Esophagus squamous epithelium (tissue), 5 donors: ENCODE measurements around the gene NPHP1. TPM values are rescaled to one million over a fixed set of nuclear protein-coding genes. Genes with fewer than 3 reads are reported as not detected.
"Not testable (repeated sequence)": the region's sequence is repeated elsewhere in the genome, so short reads cannot be mapped to it uniquely, and the experiment has no call there.

Experiments
- DNase-seq: peaks from one replicate; lab custom pipeline; 2025; lab: John Stamatoyannopoulos, UW
- H3K27ac ChIP-seq, 4 donors: fragments of 200-600 bp; sonication (generic); one replicate each; pipeline ENCODE4 v1.5.1; 2016 to 2019; ENCODE audit warnings: mild to moderate bottlenecking in 1 of 4
- H3K27me3 ChIP-seq, 4 donors: fragments of 200-600 bp; sonication (generic); 1 replicate in 3 of 4; 2 replicates in 1 of 4; pipeline versions ENCODE4 v1.5.1 to v1.6.0; 2017 to 2021; ENCODE audit warnings: antibody characterized with exemption in 1 of 4
- H3K36me3 ChIP-seq, 3 donors: fragments of 200-600 bp; sonication (generic); one replicate each; pipeline ENCODE4 v1.5.1; 2016 to 2019
- H3K4me1 ChIP-seq, 3 donors: fragments of 200-600 bp; sonication (generic); one replicate each; pipeline ENCODE4 v1.5.1; 2017 to 2019
- H3K4me3 ChIP-seq, 4 donors: fragments of 200-600 bp; sonication (generic); 1 replicate in 3 of 4; 2 replicates in 1 of 4; pipeline ENCODE4 v1.5.1; 2016 to 2019; ENCODE audit warnings: mild to moderate bottlenecking in 2 of 4, moderate library complexity in 1 of 4
- H3K9me3 ChIP-seq, 3 donors: fragments of 200-600 bp; sonication (generic); one replicate each; pipeline ENCODE4 v1.5.1; 2016 to 2019
- POLR2A ChIP-seq, 4 donors: fragments of 450-650 bp; IDR thresholded peaks; one replicate each; pipeline ENCODE4 v1.6.1; 2017; ENCODE audit warnings: antibody characterized with exemption in 4 of 4, mild to moderate bottlenecking in 4 of 4, moderate library complexity in 3 of 4
- whole genome bisulfite sequencing, 2 donors: methylation state at CpG; one replicate each; pipeline ENCODE4 v1.1.5; 2018; 5-methylcytosine and 5-hydroxymethylcytosine counted together
- intact Hi-C: fragments of 100-400 bp; cut with DNase I; formaldehyde crosslinking; loops from one replicate; pipeline ENCODE4 v1.15.0; 2022
- total RNA-seq, 4 donors: library from RNA; depleted of rRNA; stranded (reverse); fragments of >200 nt; gene quantifications; one replicate each; pipeline ENCODE4 v1.1.0, GENCODE V29; 2016
- TF ChIP-seq, protein P1 (sequence below), 6 experiments: fragments of 450-650 bp in 4 of 6; fragments of 200-600 bp in 2 of 6; sonication (generic) in 2 of 6; IDR thresholded peaks; one replicate each; pipeline ENCODE4 v1.5.1; 2016 to 2019; ENCODE audit warnings: antibody characterized with exemption in 6 of 6, mild to moderate bottlenecking in 4 of 6, moderate library complexity in 4 of 6
- donor health status: DM: yes; HTN: yes; CAD: no.

The NPHP1 gene
- total RNA-seq, 4 donors from 2014 or later = 0.57 to 3.8 (median 1.5) TPM

DNA sequence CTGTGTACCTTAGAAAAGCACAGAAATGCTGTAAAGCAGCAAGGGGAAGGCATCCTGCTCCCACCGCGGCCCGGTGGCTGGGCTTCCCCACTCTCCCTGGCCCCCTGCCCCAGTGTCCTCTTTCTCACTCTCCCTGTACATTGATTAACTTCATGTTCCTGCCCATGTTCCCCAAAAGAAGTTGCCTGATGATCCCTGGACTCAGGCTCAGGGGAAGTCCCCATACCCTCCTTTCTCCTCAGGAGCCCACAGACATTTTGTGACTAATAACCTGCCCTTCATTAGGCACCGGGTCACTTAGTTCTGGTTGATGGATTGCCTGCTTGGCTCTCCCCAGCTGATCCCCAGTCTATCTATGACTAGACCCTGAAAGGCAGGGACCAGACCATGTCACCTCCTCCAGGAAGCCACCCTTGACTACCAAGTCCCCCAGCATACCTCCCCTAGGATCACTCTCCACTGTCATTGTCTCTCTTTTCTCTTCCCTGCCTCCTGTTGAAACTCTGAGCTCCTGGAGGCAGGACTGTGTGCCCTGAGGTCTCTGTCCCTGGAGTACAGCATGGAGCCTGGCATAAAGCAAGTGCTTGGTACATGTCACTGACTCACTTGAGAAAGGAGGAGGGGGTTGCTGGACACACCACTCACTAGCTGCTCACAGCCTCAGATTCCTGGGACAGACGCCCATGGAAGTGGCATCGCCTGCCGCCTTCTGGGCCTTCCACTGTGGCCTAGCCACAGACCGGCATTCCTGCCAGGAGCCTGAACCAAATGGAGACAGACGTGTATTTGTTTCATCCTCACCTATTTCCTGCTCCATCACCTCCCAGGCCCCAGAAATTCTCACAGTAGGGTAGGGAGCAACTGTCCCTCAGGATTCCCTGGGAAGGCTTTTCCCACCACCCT lies 102.7 kb downstream of the NPHP1 start:
- 42 to 54% methylated on average over 8 to 9 of the region's 9 CpGs for WGBS, 2 donors
- no peak for DNase-seq
- Histone ChIP-seq H3K9me3 (no peaks in the 10 kb centered on the region), H3K4me1 (peaks cover 74 to 99% (median 75%) of the 10 kb centered on the region in 3 donors), H3K4me3 (peak overlapping the region in 2 of 4 donors; percentile 21 to 31), H3K36me3 (peaks cover 0 to 5% (median 0%) of the 10 kb centered on the region in 3 donors), H3K27me3 (no peaks in the 10 kb centered on the region), H3K27ac (peak overlapping the region; percentile 86 to 97 (median 94))
- TF ChIP-seq, protein P1, sequence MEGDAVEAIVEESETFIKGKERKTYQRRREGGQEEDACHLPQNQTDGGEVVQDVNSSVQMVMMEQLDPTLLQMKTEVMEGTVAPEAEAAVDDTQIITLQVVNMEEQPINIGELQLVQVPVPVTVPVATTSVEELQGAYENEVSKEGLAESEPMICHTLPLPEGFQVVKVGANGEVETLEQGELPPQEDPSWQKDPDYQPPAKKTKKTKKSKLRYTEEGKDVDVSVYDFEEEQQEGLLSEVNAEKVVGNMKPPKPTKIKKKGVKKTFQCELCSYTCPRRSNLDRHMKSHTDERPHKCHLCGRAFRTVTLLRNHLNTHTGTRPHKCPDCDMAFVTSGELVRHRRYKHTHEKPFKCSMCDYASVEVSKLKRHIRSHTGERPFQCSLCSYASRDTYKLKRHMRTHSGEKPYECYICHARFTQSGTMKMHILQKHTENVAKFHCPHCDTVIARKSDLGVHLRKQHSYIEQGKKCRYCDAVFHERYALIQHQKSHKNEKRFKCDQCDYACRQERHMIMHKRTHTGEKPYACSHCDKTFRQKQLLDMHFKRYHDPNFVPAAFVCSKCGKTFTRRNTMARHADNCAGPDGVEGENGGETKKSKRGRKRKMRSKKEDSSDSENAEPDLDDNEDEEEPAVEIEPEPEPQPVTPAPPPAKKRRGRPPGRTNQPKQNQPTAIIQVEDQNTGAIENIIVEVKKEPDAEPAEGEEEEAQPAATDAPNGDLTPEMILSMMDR (IDR thresholded peaks at IDR 0.05) = no peak
- no peak for TF ChIP-seq POLR2A (IDR thresholded peaks at IDR 0.05)
- intact Hi-C loops = no loop called here

DNA sequence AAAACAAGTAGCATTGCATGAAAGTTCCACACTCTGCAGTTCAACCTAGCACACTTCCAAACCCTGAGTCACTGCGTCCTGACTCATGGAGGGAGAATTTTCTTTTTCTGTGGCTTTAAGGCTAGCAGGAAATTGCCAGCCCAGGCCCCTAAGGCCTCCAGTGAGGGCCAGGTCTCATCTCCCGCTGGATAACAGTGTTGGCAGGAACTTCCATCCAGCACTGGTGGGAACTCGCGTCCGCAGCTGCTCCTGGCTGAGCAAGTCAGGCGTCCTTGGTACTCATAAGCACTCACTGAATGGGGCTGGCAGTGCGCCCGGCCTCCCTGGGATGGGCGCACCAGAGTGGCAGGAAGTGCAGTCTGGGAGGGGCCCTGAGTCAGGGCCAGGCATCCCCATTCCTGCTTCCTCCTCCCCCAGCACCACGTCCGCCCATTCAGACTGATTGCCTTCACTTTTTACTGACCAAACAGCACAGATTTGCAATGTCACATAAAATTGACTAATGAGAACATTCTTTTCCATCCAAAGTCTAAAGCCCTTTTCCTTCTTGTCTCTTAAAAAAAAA lies 103.5 kb downstream of the NPHP1 start:
- 1 to 7% methylated on average over 3 to 11 of the region's 11 CpGs for WGBS, 2 donors
- Histone ChIP-seq H3K36me3 (peaks cover 0 to 5% (median 0%) of the 10 kb centered on the region in 3 donors), H3K4me1 (peaks cover 67 to 98% (median 68%) of the 10 kb centered on the region in 3 donors), H3K27me3 (no peaks in the 10 kb centered on the region), H3K27ac (peak overlapping the region; percentile 86 to 97 (median 94)), H3K9me3 (no peaks in the 10 kb centered on the region), H3K4me3 (peak overlapping the region in 2 of 4 donors; percentile 21 to 31)
- DNase-seq = peak; percentile 73
- intact Hi-C loops = no loop called here
- TF ChIP-seq, protein P1 (IDR thresholded peaks at IDR 0.05) = no peak
- no peak for TF ChIP-seq POLR2A (IDR thresholded peaks at IDR 0.05)

DNA sequence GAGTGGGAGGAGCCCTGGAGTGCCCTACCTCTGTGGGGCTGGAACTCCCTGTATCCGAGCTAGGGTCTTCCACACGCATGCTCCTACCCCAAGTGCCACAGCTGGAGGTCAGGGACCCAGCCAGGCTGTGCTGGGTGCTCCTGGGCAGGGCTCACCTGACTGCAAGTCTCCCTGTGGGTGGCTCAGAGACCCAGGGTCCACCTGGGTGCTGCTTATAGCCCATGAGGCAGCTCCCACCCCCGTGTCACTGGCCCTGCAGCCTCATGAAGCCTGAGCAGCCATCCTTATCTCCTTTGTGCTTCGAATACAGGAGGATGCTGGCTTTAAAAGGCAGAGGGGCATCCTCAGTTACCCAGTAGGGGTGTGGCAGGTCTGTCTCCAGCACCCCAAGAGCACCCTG lies 103.9 kb downstream of the NPHP1 start:
- DNase-seq, H3K9me3 ChIP-seq, intact Hi-C loops, H3K36me3 ChIP-seq, H3K27me3 ChIP-seq: not testable (repeated sequence)
- Histone ChIP-seq H3K4me3 (peak overlapping the region in 1 of 4 donors; percentile 31), H3K4me1 (peaks cover 67 to 99% (median 68%) of the 10 kb centered on the region in 3 donors), H3K27ac (peak overlapping the region; percentile 86 to 97 (median 94))
- 80% methylated on average over 1 of the region's 4 CpGs; no CpG with 5 or more reads in 1 of the 2 donors for WGBS, 2 donors

DNA sequence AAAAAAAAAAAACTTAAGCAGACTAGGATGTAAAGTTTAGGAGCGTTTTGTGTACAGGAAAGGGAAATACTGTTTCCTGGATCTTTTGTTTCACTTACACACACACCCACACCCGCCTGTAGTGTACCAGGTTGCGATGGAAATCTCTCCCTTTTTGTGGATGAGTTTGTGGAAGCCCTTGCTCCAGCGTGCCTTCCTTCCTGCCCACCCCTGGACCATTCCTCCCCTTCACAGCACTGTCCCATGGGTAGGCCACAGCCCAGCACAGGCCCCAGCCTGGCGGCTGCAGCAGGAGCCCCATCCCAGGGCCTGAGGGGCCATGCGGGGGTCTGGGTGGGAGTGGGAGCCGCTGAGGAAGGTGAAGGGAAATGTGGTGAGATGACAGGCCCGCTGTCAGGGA lies 104.3 kb downstream of the NPHP1 start:
- intact Hi-C loops = no loop called here
- WGBS, 2 donors = 57 to 59% methylated on average over 3 to 4 of the region's 8 CpGs
- Histone ChIP-seq H3K4me1 (peaks cover 63 to 99% (median 65%) of the 10 kb centered on the region in 3 donors), H3K4me3 (no peak overlapping the region), H3K9me3 (no peaks in the 10 kb centered on the region), H3K36me3 (peaks cover 0 to 5% (median 0%) of the 10 kb centered on the region in 3 donors), H3K27me3 (no peaks in the 10 kb centered on the region), H3K27ac (peak overlapping the region; percentile 86 to 97 (median 94))
- no peak for TF ChIP-seq POLR2A (IDR thresholded peaks at IDR 0.05)
- TF ChIP-seq, protein P1 (IDR thresholded peaks at IDR 0.05) = no peak
- no peak for DNase-seq

DNA sequence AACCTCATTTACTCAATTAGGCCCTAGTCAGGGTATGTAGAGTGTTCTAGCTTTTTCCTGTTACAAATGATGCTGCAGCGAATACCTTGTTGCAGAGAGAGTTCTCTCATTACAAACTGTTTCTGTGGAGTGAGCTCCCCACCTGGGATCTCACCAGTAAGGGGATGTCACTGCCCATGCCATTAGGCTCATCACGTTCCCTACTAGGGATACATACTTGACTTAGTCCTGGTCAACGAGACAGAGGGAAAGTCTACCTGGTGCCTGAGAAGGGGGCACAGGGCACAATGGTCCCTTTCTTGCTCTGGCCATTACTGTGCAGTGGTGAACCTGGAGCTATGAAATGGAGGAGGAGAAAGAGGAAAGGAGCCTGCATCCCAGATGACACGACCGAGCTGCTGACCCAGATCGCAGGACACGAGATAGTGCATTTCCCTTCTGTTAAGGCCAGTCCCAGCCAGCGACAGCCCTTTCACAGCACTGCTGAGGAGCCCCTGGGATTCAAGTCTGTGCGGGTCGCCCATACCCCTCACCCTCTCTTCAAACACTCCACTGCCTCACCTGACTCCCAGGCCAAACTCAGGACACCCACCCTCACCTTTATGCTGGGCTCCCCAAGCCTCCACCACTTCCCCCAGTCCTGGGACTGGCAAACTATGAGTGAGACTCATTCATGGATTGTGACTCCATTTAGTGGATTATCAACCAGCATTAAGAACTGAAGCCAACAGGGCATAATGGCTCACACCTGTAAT lies 105.2 kb downstream of the NPHP1 start:
- no peak for DNase-seq
- Histone ChIP-seq H3K9me3 (no peaks in the 10 kb centered on the region), H3K4me3 (no peak overlapping the region), H3K4me1 (peaks cover 55 to 92% (median 57%) of the 10 kb centered on the region in 3 donors), H3K27me3 (no peaks in the 10 kb centered on the region), H3K27ac (peak overlapping the region; percentile 86 to 97 (median 94)), H3K36me3 (peaks cover 0 to 5% (median 0%) of the 10 kb centered on the region in 3 donors)
- WGBS, 2 donors = 74 to 82% methylated on average over 8 to 10 of the region's 10 CpGs
- intact Hi-C loops = no loop called here
- no peak for TF ChIP-seq POLR2A (IDR thresholded peaks at IDR 0.05)
- TF ChIP-seq, protein P1 (IDR thresholded peaks at IDR 0.05) = no peak
